HEK293 (cell line): ENCODE results near the gene USP24.

ENCODE experiments used
- CTCF ChIA-PET: fragments of 350-600 bp; formaldehyde crosslinking; extraction: SDS; loops from one replicate; lab custom pipeline; 2021; ENCODE audit warnings: antibody characterized with exemption; lab: Yijun Ruan, JAX
- POLR2A ChIA-PET: fragments of 300-600 bp; formaldehyde crosslinking; extraction: SDS; loops from one replicate; lab custom pipeline; 2020; ENCODE audit warnings: antibody characterized with exemption, inconsistent platforms; lab: Yijun Ruan, JAX
- H3K27ac ChIP-seq: fragments of 200-500 bp; sonication (Bioruptor generic); 2 replicates; pipeline ENCODE4 v1.5.1; 2014; ENCODE audit warnings: low read depth, low read length, control low read depth, inconsistent platforms; ENCODE audit errors: extremely low read depth
- H3K36me3 ChIP-seq, 2 experiments: fragments of 200-500 bp in 1 of 2; sonication (Bioruptor generic) in 1 of 2; 1 replicate in 1 of 2; 2 replicates in 1 of 2; pipeline ENCODE4 v1.5.1; 2014 to 2017; ENCODE audit warnings: inconsistent platforms in 2 of 2, low read length in 2 of 2; ENCODE audit not compliant: control insufficient read depth in 2 of 2, insufficient read depth in 1 of 2
- H3K4me1 ChIP-seq: fragments of 200-500 bp; sonication (Bioruptor generic); 2 replicates; pipeline ENCODE4 v1.5.1; 2014; ENCODE audit warnings: mild to moderate bottlenecking, low read length, inconsistent platforms; ENCODE audit not compliant: control insufficient read depth, insufficient read depth
- H3K4me3 ChIP-seq: 2 replicates; pipeline ENCODE4 v1.5.1; 2011; ENCODE audit warnings: low read depth, mild to moderate bottlenecking, control low read depth, low read length, moderate library complexity
- H3K9me3 ChIP-seq: fragments of 200-500 bp; sonication (Bioruptor generic); 2 replicates; pipeline ENCODE4 v1.5.1; 2014; ENCODE audit warnings: low read depth, low read length, inconsistent platforms; ENCODE audit not compliant: control insufficient read depth, insufficient read depth
- EGR2 ChIP-seq: fragments of 450-650 bp; formaldehyde crosslinking; IDR thresholded peaks from 2 replicates; pipeline ENCODE4 v1.5.1; 2016; ENCODE audit warnings: low read depth, missing biosample characterization, missing genetic modification characterization
- HOXC10 ChIP-seq: sonication (generic); formaldehyde crosslinking; IDR thresholded peaks from 2 replicates; pipeline ENCODE4 v1.8.1; 2023; ENCODE audit warnings: mild to moderate bottlenecking, missing genetic modification reagents
- HOXD13 ChIP-seq: sonication (generic); formaldehyde crosslinking; IDR thresholded peaks from 2 replicates; pipeline ENCODE4 v1.8.0; 2022; ENCODE audit warnings: missing genetic modification reagents, borderline replicate concordance
- OVOL3 ChIP-seq: fragments of 450-650 bp; formaldehyde crosslinking; IDR thresholded peaks from 2 replicates; pipeline ENCODE4 v1.5.1; 2016; ENCODE audit warnings: missing biosample characterization, missing genetic modification characterization
- PRDM1 ChIP-seq: fragments of 450-650 bp; formaldehyde crosslinking; IDR thresholded peaks from 2 replicates; pipeline ENCODE4; 2016; ENCODE audit warnings: missing biosample characterization, missing genetic modification characterization
- SALL2 ChIP-seq: fragments of 450-650 bp; formaldehyde crosslinking; IDR thresholded peaks from 2 replicates; pipeline ENCODE4 v1.5.0; 2017; ENCODE audit warnings: missing biosample characterization, mild to moderate bottlenecking, missing genetic modification characterization, borderline replicate concordance
- ZBTB8A ChIP-seq: fragments of 450-650 bp; formaldehyde crosslinking; IDR thresholded peaks from 2 replicates; pipeline ENCODE4 v1.5.1; 2016; ENCODE audit warnings: missing biosample characterization, missing genetic modification characterization
- ZNF121 ChIP-seq: fragments of 450-650 bp; formaldehyde crosslinking; IDR thresholded peaks from 2 replicates; pipeline ENCODE4 v1.5.1; 2016; ENCODE audit warnings: missing biosample characterization, missing genetic modification characterization
- ZNF132 ChIP-seq: fragments of 450-650 bp; formaldehyde crosslinking; IDR thresholded peaks from 2 replicates; pipeline ENCODE4 v1.5.1; 2017; ENCODE audit warnings: missing biosample characterization, missing genetic modification characterization, borderline replicate concordance
- ZNF214 ChIP-seq: fragments of 450-650 bp; formaldehyde crosslinking; IDR thresholded peaks from 2 replicates; pipeline ENCODE4 v1.5.1; 2017; ENCODE audit warnings: missing biosample characterization, mild to moderate bottlenecking, missing genetic modification characterization, borderline replicate concordance
- ZNF274 ChIP-seq, 2 experiments: fragments of 200-500 bp in 1 of 2; fragments of 450-650 bp in 1 of 2; sonication (Bioruptor generic) in 1 of 2; formaldehyde crosslinking in 1 of 2; IDR thresholded peaks; 2 replicates each; pipeline versions ENCODE4 v1.5.1 to v1.6.1; 2014 to 2016; ENCODE audit warnings: borderline replicate concordance in 1 of 2, inconsistent platforms in 1 of 2, low read length in 1 of 2, missing biosample characterization in 1 of 2, missing genetic modification characterization in 1 of 2
- ZNF311 ChIP-seq: fragments of 450-650 bp; formaldehyde crosslinking; IDR thresholded peaks from 2 replicates; pipeline ENCODE4 v1.5.1; 2017; ENCODE audit warnings: missing biosample characterization, missing genetic modification characterization, borderline replicate concordance
- ZNF350 ChIP-seq: fragments of 450-650 bp; formaldehyde crosslinking; IDR thresholded peaks from 2 replicates; pipeline ENCODE4 v1.5.0; 2017; ENCODE audit warnings: missing biosample characterization, mild to moderate bottlenecking, missing genetic modification characterization
- ZNF404 ChIP-seq: fragments of 450-650 bp; formaldehyde crosslinking; IDR thresholded peaks from 2 replicates; pipeline ENCODE4 v1.5.1; 2017; ENCODE audit warnings: missing biosample characterization, missing genetic modification characterization
- ZNF426 ChIP-seq: fragments of 450-650 bp; formaldehyde crosslinking; IDR thresholded peaks from 2 replicates; pipeline ENCODE4 v1.5.1; 2017; ENCODE audit warnings: missing biosample characterization, missing genetic modification characterization, mild to moderate bottlenecking, inconsistent platforms, moderate library complexity
- ZNF548 ChIP-seq: fragments of 450-650 bp; formaldehyde crosslinking; IDR thresholded peaks from 2 replicates; pipeline ENCODE4 v1.5.1; 2016; ENCODE audit warnings: missing biosample characterization, missing genetic modification characterization
- ZNF561 ChIP-seq: fragments of 450-650 bp; IDR thresholded peaks from 2 replicates; pipeline ENCODE4 v1.5.1; 2018; ENCODE audit warnings: missing biosample characterization, missing genetic modification characterization, borderline replicate concordance
- ZNF670 ChIP-seq: fragments of 450-650 bp; formaldehyde crosslinking; IDR thresholded peaks from 2 replicates; pipeline ENCODE4 v1.5.1; 2016; ENCODE audit warnings: missing biosample characterization, missing genetic modification characterization, low read depth
- TF ChIP-seq, protein P1 (sequence below): fragments of 450-650 bp; formaldehyde crosslinking; IDR thresholded peaks from 2 replicates; pipeline ENCODE4 v1.5.1; 2016; ENCODE audit warnings: missing biosample characterization, missing genetic modification characterization
- TF ChIP-seq, protein P2 (sequence below): fragments of 450-650 bp; formaldehyde crosslinking; IDR thresholded peaks from 2 replicates; pipeline ENCODE4 v1.5.1; 2016; ENCODE audit warnings: missing biosample characterization, missing genetic modification characterization, borderline replicate concordance
- TF ChIP-seq, protein P3 (sequence below): fragments of 450-650 bp; formaldehyde crosslinking; IDR thresholded peaks from 2 replicates; pipeline ENCODE4 v1.5.1; 2017; ENCODE audit warnings: missing biosample characterization, missing genetic modification characterization
- TF ChIP-seq, protein P4 (sequence below): IDR thresholded peaks from 2 replicates; pipeline ENCODE4 v1.6.1; 2011; ENCODE audit warnings: mild to moderate bottlenecking, low read depth, low read length, borderline replicate concordance

The USP24 gene

DNA sequence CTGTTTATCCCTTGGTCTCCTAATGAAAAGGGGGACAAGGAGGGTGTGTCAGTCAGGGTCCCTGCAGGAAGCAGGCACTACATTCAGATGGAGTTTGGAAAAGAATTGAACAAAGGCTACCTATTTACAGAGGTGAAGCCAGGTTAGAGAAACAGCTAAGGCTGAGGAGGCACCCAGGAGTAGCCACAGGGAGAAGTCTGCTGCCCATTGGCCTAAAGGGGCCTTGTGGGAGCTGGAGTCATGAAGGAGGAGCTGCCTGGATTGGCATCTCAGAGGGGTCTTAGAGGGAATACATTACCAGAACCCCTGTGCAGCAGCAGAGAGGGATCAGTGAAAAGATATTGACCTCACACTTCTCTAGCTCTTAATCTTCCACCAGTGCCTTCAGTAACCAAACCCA lies 31.2 kb upstream of the USP24 start:
- no peak overlapping the region for H3K27ac ChIP-seq

DNA sequence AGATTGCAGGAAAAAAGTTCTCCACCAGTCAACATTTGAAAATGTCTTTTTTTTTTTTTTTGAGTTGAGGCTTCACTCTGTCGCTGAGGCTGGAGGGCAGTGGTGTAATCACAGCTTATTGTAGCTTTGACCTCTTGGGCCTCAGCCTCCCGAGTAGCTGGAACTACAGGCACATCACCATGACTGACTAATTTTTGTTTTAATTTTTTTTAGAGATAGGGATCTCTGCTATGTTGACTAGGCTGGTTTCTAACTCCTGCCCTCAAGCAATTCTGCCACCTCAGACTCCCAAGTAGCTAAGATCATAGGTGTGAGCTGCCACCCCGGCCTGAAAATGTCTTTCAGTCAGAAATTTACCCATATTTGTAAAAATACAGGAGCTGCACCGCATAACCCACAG lies 30.6 kb upstream of the USP24 start:
- no peak overlapping the region for H3K27ac ChIP-seq
- H3K36me3 ChIP-seq, result no peaks in the 10 kb centered on the region
- H3K4me1 ChIP-seq, result no peaks in the 10 kb centered on the region
- H3K4me3 ChIP-seq, result no peak overlapping the region
- CTCF ChIA-PET, result interaction anchor here (0.6 kb wide), 1 partner anchor 30 kb away, joined by 3 read pairs; no protein-coding TSS in a partner anchor
- POLR2A ChIA-PET, result interaction anchor here (0.6 kb wide), 1 partner anchor 426 kb away, joined by 5 read pairs; no protein-coding TSS in a partner anchor
- no peak for TF ChIP-seq ZNF132
- no peak for TF ChIP-seq PRDM1 (tag by site-specific recombination)
- TF ChIP-seq ZNF561, result no peak
- TF ChIP-seq, protein P1, sequence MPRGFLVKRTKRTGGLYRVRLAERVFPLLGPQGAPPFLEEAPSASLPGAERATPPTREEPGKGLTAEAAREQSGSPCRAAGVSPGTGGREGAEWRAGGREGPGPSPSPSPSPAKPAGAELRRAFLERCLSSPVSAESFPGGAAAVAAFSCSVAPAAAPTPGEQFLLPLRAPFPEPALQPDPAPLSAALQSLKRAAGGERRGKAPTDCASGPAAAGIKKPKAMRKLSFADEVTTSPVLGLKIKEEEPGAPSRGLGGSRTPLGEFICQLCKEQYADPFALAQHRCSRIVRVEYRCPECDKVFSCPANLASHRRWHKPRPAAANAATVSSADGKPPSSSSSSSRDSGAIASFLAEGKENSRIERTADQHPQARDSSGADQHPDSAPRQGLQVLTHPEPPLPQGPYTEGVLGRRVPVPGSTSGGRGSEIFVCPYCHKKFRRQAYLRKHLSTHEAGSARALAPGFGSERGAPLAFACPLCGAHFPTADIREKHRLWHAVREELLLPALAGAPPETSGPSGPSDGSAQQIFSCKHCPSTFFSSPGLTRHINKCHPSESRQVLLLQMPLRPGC (tag by site-specific recombination), result no peak
- no peak for TF ChIP-seq ZBTB8A (tag by site-specific recombination)
- TF ChIP-seq ZNF548 (tag by site-specific recombination), result no peak
- TF ChIP-seq, protein P2, sequence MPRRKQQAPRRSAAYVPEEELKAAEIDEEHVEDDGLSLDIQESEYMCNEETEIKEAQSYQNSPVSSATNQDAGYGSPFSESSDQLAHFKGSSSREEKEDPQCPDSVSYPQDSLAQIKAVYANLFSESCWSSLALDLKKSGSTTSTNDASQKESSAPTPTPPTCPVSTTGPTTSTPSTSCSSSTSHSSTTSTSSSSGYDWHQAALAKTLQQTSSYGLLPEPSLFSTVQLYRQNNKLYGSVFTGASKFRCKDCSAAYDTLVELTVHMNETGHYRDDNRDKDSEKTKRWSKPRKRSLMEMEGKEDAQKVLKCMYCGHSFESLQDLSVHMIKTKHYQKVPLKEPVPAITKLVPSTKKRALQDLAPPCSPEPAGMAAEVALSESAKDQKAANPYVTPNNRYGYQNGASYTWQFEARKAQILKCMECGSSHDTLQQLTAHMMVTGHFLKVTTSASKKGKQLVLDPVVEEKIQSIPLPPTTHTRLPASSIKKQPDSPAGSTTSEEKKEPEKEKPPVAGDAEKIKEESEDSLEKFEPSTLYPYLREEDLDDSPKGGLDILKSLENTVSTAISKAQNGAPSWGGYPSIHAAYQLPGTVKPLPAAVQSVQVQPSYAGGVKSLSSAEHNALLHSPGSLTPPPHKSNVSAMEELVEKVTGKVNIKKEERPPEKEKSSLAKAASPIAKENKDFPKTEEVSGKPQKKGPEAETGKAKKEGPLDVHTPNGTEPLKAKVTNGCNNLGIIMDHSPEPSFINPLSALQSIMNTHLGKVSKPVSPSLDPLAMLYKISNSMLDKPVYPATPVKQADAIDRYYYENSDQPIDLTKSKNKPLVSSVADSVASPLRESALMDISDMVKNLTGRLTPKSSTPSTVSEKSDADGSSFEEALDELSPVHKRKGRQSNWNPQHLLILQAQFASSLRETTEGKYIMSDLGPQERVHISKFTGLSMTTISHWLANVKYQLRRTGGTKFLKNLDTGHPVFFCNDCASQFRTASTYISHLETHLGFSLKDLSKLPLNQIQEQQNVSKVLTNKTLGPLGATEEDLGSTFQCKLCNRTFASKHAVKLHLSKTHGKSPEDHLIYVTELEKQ, result no peak
- TF ChIP-seq ZNF670 (tag by site-specific recombination), result no peak
- TF ChIP-seq, protein P3, sequence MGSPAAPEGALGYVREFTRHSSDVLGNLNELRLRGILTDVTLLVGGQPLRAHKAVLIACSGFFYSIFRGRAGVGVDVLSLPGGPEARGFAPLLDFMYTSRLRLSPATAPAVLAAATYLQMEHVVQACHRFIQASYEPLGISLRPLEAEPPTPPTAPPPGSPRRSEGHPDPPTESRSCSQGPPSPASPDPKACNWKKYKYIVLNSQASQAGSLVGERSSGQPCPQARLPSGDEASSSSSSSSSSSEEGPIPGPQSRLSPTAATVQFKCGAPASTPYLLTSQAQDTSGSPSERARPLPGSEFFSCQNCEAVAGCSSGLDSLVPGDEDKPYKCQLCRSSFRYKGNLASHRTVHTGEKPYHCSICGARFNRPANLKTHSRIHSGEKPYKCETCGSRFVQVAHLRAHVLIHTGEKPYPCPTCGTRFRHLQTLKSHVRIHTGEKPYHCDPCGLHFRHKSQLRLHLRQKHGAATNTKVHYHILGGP (tag by site-specific recombination), result no peak
- no peak for TF ChIP-seq EGR2
- TF ChIP-seq ZNF350, result no peak
- no peak for TF ChIP-seq ZNF121
- TF ChIP-seq, protein P4, sequence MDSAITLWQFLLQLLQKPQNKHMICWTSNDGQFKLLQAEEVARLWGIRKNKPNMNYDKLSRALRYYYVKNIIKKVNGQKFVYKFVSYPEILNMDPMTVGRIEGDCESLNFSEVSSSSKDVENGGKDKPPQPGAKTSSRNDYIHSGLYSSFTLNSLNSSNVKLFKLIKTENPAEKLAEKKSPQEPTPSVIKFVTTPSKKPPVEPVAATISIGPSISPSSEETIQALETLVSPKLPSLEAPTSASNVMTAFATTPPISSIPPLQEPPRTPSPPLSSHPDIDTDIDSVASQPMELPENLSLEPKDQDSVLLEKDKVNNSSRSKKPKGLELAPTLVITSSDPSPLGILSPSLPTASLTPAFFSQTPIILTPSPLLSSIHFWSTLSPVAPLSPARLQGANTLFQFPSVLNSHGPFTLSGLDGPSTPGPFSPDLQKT, result no peak
- H3K9me3 ChIP-seq, result no peaks in the 10 kb centered on the region

More for the DNA sequence above, 31.2 kb upstream of the USP24 start:
- POLR2A ChIA-PET, result interaction anchor here (0.6 kb wide), 1 partner anchor 426 kb away, joined by 5 read pairs; no protein-coding TSS in a partner anchor
- Histone ChIP-seq H3K4me3 (no peak overlapping the region), H3K36me3 (no peaks in the 10 kb centered on the region), H3K4me1 (no peaks in the 10 kb centered on the region), H3K9me3 (no peaks in the 10 kb centered on the region)
- CTCF ChIA-PET, result no interaction called here
- TF ChIP-seq HOXD13 (CRISPR knock-in tag), result no peak

DNA sequence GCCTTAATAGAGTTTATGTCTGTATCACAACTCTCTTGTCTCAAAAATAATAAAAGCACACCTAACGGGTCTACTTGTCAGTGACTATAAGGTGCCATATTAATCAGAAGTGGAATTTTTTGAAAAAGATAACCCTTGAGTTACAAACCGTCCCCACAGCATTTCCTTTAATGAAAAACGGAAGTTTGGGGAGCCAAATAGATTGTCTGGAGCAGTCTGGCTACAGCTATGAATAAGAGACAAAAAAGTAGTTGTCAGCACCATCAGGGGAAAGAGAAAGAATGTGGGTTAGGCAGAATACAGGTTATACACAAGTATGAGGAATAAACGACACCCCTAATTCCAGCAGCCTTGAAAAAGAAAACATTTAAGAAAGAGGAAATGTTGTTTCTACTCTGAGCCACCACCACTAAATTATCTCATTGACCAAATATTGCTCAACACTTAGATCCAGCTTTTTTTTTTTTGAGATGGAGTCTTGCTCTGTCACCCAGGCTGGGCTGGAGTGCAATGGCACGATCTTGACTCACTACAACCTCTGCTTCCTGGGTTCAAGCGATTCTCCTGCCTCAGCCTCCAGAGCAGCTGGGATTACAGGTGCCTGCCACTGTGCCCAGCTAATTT lies 29.4 kb upstream of the USP24 start:
- no peaks in the 10 kb centered on the region for H3K9me3 ChIP-seq
- H3K4me3 ChIP-seq, result no peak overlapping the region
- no peaks in the 10 kb centered on the region for H3K36me3 ChIP-seq
- ChIA-PET CTCF (interaction anchor here (0.7 kb wide), 1 partner anchor 32 kb away, joined by 3 read pairs; no protein-coding TSS in a partner anchor), POLR2A (no interaction called here)
- no peaks in the 10 kb centered on the region for H3K4me1 ChIP-seq
- H3K27ac ChIP-seq, result no peak overlapping the region
- TF ChIP-seq, protein P1 (tag by site-specific recombination), result no peak
- no peak for TF ChIP-seq OVOL3 (tag by site-specific recombination)
- no peak for TF ChIP-seq HOXC10 (CRISPR knock-in tag)
- TF ChIP-seq ZNF426 (tag by site-specific recombination), result no peak
- no peak for TF ChIP-seq ZNF274 (IDR thresholded peaks at IDR 0.05; ENCODE audit: low read length)
- no peak for TF ChIP-seq ZNF274 (tag by site-specific recombination; IDR thresholded peaks at IDR 0.05; ENCODE audit: borderline replicate concordance)
- TF ChIP-seq ZNF311 (tag by site-specific recombination), result no peak
- no peak for TF ChIP-seq ZNF404 (tag by site-specific recombination)
- TF ChIP-seq ZNF214, result no peak
- no peak for TF ChIP-seq SALL2 (tag by site-specific recombination)
